Calu3 (cell line): ENCODE results near the gene BRD1. TPM values are rescaled to one million over a fixed set of nuclear protein-coding genes. Genes with fewer than 3 reads are reported as not detected.

Experiments
- BruUV-seq: library from RNA; stranded (reverse); fragments of 400-500 nt; replicated peaks from 2 replicates; lab custom pipeline; 2021; lab: Mats Ljungman, UMichigan
- CTCF ChIA-PET: fragments of 300-600 bp; sonication (Branson Sonifier 250); formaldehyde crosslinking; loops from one replicate; lab custom pipeline; 2022; ENCODE audit warnings: antibody characterized with exemption; lab: Charles Lee
- DNase-seq: peaks from one replicate; pipeline ENCODE4 v3.0.0; 2022
- H3K27ac Mint-ChIP-seq: one replicate; pipeline ENCODE4 v1.8.0; 2022; ENCODE audit warnings: mixed read lengths; ENCODE audit not compliant: unreplicated experiment
- H3K27me3 Mint-ChIP-seq: one replicate; pipeline ENCODE4 v1.8.0; 2022; ENCODE audit warnings: mixed read lengths; ENCODE audit not compliant: unreplicated experiment
- H3K36me3 Mint-ChIP-seq: one replicate; pipeline ENCODE4 v1.8.0; 2022; ENCODE audit warnings: mild to moderate bottlenecking, moderate library complexity, mixed read lengths; ENCODE audit not compliant: insufficient read depth, unreplicated experiment
- H3K4me1 Mint-ChIP-seq: one replicate; pipeline ENCODE4 v1.8.0; 2022; ENCODE audit warnings: mild to moderate bottlenecking, low read depth, mixed read lengths; ENCODE audit not compliant: unreplicated experiment
- H3K4me3 Mint-ChIP-seq: one replicate; pipeline ENCODE4 v1.8.0; 2022; ENCODE audit warnings: mild to moderate bottlenecking, low read depth, moderate library complexity, mixed read lengths; ENCODE audit not compliant: unreplicated experiment
- H3K9me3 Mint-ChIP-seq: one replicate; pipeline ENCODE4 v1.8.0; 2022; ENCODE audit warnings: low read depth, mixed read lengths; ENCODE audit not compliant: unreplicated experiment
- CTCF ChIP-seq: fragments of 200-600 bp; IDR thresholded peaks from one replicate; pipeline ENCODE4 v1.8.0; 2022; ENCODE audit warnings: antibody characterized with exemption; ENCODE audit not compliant: unreplicated experiment
- intact Hi-C: fragments of 100-400 bp; cut with micrococcal nuclease; formaldehyde crosslinking; loops from one replicate; pipeline ENCODE4 v1.10.0; 2022; ENCODE audit not compliant: unreplicated experiment
- total RNA-seq: library from RNA; stranded (reverse); gene quantifications from 2 replicates; pipeline ENCODE4 v1.2.3, GENCODE V29; 2022

Gene BRD1
- total RNA-seq, 1 experiment from 2014 or later, result 41.4 TPM

- CTCF ChIA-PET, result no interaction called here
- Mint-ChIP-seq H3K36me3 (peaks cover 20% of the 10 kb centered on the region), H3K27me3 (no peaks in the 10 kb centered on the region), H3K4me1 (no peaks in the 10 kb centered on the region), H3K4me3 (no peak overlapping the region), H3K27ac (no peak overlapping the region), H3K9me3 (no peaks in the 10 kb centered on the region)
- intact Hi-C loops, result no loop called here
- BruUV-seq, result no TSS peak
- TF ChIP-seq CTCF, result no peak
- no peak for DNase-seq
These were observed 46.3 kb downstream of the BRD1 start for GRCh38 chr22:49781289-49781782.

- Mint-ChIP-seq H3K27me3 (no peaks in the 10 kb centered on the region), H3K27ac (no peak overlapping the region), H3K4me1 (no peaks in the 10 kb centered on the region), H3K36me3 (peaks cover 20% of the 10 kb centered on the region), H3K4me3 (no peak overlapping the region), H3K9me3 (no peaks in the 10 kb centered on the region)
- intact Hi-C loops, result no loop called here
- no TSS peak for BruUV-seq
- no peak for DNase-seq
- CTCF ChIA-PET, result no interaction called here
- TF ChIP-seq CTCF, result no peak
These were observed 46.9 kb downstream of the BRD1 start for GRCh38 chr22:49780698-49781288.

- DNase-seq, result no peak
- TF ChIP-seq CTCF, result no peak
- no TSS peak for BruUV-seq
- CTCF ChIA-PET, result no interaction called here
- Mint-ChIP-seq H3K4me3 (no peak overlapping the region), H3K27ac (no peak overlapping the region), H3K9me3 (no peaks in the 10 kb centered on the region), H3K4me1 (no peaks in the 10 kb centered on the region), H3K27me3 (no peaks in the 10 kb centered on the region), H3K36me3 (peaks cover 20% of the 10 kb centered on the region)
- intact Hi-C loops, result no loop called here
These were observed 47.6 kb downstream of the BRD1 start for GRCh38 chr22:49779853-49780697.

- no peak for TF ChIP-seq CTCF
- intact Hi-C loops, result no loop called here
- no TSS peak for BruUV-seq
- Mint-ChIP-seq H3K27ac (no peak overlapping the region), H3K4me3 (no peak overlapping the region), H3K27me3 (no peaks in the 10 kb centered on the region), H3K9me3 (no peaks in the 10 kb centered on the region), H3K4me1 (no peaks in the 10 kb centered on the region), H3K36me3 (peaks cover 24% of the 10 kb centered on the region)
- CTCF ChIA-PET, result no interaction called here
- no peak for DNase-seq
These were observed 48.5 kb downstream of the BRD1 start for GRCh38 chr22:49779211-49779610.
